ENCODE measurements around the gene DYRK1A.
"Not testable (repeated sequence)": the region's sequence is repeated elsewhere in the genome, so short reads cannot be mapped to it uniquely, and the experiment has no call there.

Gene DYRK1A

GRCh38 chr21:37536616-37537278 lies 170.2 kb downstream of the DYRK1A start:
- no peaks in the 10 kb centered on the region for H3K27me3 ChIP-seq (ENCODE audit: insufficient read depth, low read length)
- H3K36me3 ChIP-seq (ENCODE audit: insufficient read depth, low read depth, low read length): no peaks in the 10 kb centered on the region
- H3K9me3 ChIP-seq (ENCODE audit: insufficient read depth, low read depth, low read length): no peaks in the 10 kb centered on the region; the same call in 1 of the 2 replicates
- no peak overlapping the region for H3K4me3 ChIP-seq (ENCODE audit: low read length)
- peaks cover 4% of the 10 kb centered on the region; the same call in 1 of the 2 replicates for H3K4me1 ChIP-seq (ENCODE audit: insufficient read depth, low read length)
- H3K9ac ChIP-seq (ENCODE audit: low read depth, low read length): no peak overlapping the region; the same call in 1 of the 2 replicates
- peak overlapping the region; percentile 22 for H3K27ac ChIP-seq (ENCODE audit: low read length)

DNA sequence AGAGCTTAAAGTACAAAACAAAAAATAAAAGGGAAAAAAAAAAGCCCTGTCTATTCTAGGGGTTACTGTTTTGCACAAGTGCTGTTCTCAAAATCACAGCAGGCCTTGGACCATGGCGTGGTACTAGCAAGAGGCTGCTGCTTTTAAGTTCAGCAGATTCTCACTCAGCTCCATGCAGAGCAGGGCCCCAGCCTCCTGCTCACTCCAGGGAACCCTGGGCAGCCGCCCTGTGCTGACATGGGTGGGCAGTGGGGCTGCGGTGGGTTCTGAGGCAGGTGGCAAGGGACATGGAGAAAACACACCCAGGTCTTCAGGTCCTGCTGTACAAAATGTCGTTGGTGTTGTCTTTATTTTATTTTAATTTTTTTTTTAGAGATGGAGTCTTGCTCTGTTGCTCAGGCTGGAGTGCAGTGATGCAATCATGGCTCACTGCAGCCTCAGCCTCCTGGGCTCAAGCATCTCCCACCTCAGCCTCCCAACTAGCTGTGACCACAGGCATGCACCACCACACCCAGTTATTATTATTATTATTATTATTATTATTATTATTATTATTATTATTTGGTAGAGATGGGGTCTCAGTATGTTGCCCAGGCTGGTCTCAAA lies 170.9 kb downstream of the DYRK1A start:
- Histone ChIP-seq H3K4me3 (ENCODE audit: low read length) (no peak overlapping the region), H3K9me3 (ENCODE audit: insufficient read depth, low read depth, low read length) (no peaks in the 10 kb centered on the region; the same call in 1 of the 2 replicates), H3K36me3 (ENCODE audit: insufficient read depth, low read depth, low read length) (no peaks in the 10 kb centered on the region), H3K27me3 (ENCODE audit: insufficient read depth, low read length) (no peaks in the 10 kb centered on the region), H3K4me1 (ENCODE audit: insufficient read depth, low read length) (peaks cover 4% of the 10 kb centered on the region; the same call in 1 of the 2 replicates), H3K9ac (ENCODE audit: low read depth, low read length) (no peak overlapping the region; the same call in 1 of the 2 replicates), H3K27ac (ENCODE audit: low read length) (peak overlapping the region; percentile 22)

- Histone ChIP-seq H3K27ac (ENCODE audit: low read length) (no peak overlapping the region), H3K4me1 (ENCODE audit: insufficient read depth, low read length) (peaks cover 4% of the 10 kb centered on the region; the same call in 1 of the 2 replicates), H3K9me3 (ENCODE audit: insufficient read depth, low read depth, low read length) (no peaks in the 10 kb centered on the region; the same call in 1 of the 2 replicates), H3K27me3 (ENCODE audit: insufficient read depth, low read length) (no peaks in the 10 kb centered on the region), H3K4me3 (ENCODE audit: low read length) (no peak overlapping the region), H3K9ac (ENCODE audit: low read depth, low read length) (no peak overlapping the region), H3K36me3 (ENCODE audit: insufficient read depth, low read depth, low read length) (no peaks in the 10 kb centered on the region)
These were observed 172.5 kb downstream of the DYRK1A start for GRCh38 chr21:37538971-37539590.

DNA sequence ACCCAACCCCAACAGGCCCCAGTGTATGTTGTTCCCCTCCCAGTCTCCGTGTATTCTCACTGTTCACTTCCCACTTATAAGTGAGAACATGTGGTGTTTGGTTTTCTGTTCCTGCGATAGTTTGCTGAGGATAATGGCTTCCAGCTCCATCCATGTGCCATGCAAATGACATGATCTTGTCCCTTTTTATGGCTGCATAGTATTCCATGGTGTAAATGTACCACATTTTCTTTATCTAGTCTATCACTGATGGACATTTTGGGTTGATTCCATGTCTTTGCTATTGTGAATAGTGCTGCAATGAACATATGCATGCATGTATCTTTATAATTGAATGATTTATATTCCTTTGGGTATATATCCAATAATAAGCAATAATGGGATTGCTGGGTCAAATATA lies 174.6 kb downstream of the DYRK1A start:
- not testable (repeated sequence) for H3K4me3 ChIP-seq (ENCODE audit: low read length); H3K27me3 ChIP-seq (ENCODE audit: insufficient read depth, low read length); H3K36me3 ChIP-seq (ENCODE audit: insufficient read depth, low read depth, low read length); H3K9ac ChIP-seq (ENCODE audit: low read depth, low read length); H3K27ac ChIP-seq (ENCODE audit: low read length); H3K9me3 ChIP-seq (ENCODE audit: insufficient read depth, low read depth, low read length); H3K4me1 ChIP-seq (ENCODE audit: insufficient read depth, low read length)

DNA sequence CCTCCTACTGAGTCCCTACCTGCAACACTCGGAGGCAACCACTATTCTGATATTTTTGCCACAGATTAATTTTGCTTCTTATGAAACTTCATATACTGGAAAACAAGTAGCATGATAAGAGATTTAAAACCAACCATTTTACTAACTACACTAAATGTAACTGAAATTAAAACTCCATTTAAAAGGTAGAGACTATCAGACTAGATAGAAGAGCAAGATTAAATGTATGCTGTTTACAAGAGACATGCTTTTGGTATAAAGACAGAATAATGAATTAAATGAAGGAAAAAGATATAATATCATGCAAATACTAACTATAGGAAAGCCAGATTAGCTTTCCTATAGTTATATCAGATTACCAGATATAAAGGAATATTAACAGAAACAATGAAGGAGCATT lies 175.9 kb downstream of the DYRK1A start:
- H3K27ac ChIP-seq (ENCODE audit: low read length): no peak overlapping the region
- H3K4me1 ChIP-seq (ENCODE audit: insufficient read depth, low read length): no peaks in the 10 kb centered on the region

DNA sequence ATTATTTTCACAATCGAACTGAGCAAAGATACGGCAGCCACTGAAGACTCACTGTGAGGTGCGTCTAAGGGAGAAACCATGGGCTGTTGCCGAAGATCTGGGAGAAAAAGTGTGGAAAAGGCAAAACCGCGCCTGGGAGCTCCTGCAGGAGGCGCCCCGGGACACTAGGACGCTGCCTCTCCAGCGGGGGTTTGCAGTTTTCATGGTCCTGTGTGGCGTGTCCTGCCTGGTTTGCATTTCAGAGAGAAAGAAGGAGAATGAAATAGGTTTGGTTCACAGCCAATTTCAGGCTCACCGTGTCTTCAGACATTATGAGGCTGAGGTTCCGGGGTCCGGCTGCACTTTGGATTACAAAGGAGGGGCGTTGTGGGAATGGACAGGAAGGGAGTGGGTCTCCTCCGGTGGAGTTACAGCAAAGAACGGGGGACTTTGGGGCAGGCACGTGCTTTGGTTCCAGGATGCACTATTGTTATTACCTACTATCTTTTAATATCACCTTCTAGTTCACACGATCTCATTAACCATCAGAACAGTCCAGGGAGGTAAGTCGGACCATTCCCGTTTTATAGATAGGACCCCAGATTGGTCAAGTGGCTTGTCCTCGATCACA lies 179.8 kb downstream of the DYRK1A start:
- Histone ChIP-seq H3K27me3 (ENCODE audit: insufficient read depth, low read length) (no peaks in the 10 kb centered on the region), H3K27ac (ENCODE audit: low read length) (no peak overlapping the region), H3K4me3 (ENCODE audit: low read length) (no peak overlapping the region), H3K4me1 (ENCODE audit: insufficient read depth, low read length) (no peaks in the 10 kb centered on the region), H3K36me3 (ENCODE audit: insufficient read depth, low read depth, low read length) (no peaks in the 10 kb centered on the region), H3K9ac (ENCODE audit: low read depth, low read length) (no peak overlapping the region), H3K9me3 (ENCODE audit: insufficient read depth, low read depth, low read length) (no peaks in the 10 kb centered on the region)

More for the DNA sequence above, 175.9 kb downstream of the DYRK1A start:
- Histone ChIP-seq H3K36me3 (ENCODE audit: insufficient read depth, low read depth, low read length) (no peaks in the 10 kb centered on the region), H3K9ac (ENCODE audit: low read depth, low read length) (no peak overlapping the region), H3K4me3 (ENCODE audit: low read length) (no peak overlapping the region), H3K27me3 (ENCODE audit: insufficient read depth, low read length) (no peaks in the 10 kb centered on the region), H3K9me3 (ENCODE audit: insufficient read depth, low read depth, low read length) (no peaks in the 10 kb centered on the region)

- Histone ChIP-seq H3K4me3 (ENCODE audit: low read length) (no peak overlapping the region), H3K27me3 (ENCODE audit: insufficient read depth, low read length) (no peaks in the 10 kb centered on the region), H3K36me3 (ENCODE audit: insufficient read depth, low read depth, low read length) (no peaks in the 10 kb centered on the region), H3K27ac (ENCODE audit: low read length) (no peak overlapping the region), H3K9me3 (ENCODE audit: insufficient read depth, low read depth, low read length) (no peaks in the 10 kb centered on the region), H3K4me1 (ENCODE audit: insufficient read depth, low read length) (no peaks in the 10 kb centered on the region), H3K9ac (ENCODE audit: low read depth, low read length) (no peak overlapping the region)
These were observed 180.5 kb downstream of the DYRK1A start for GRCh38 chr21:37546949-37547614.

DNA sequence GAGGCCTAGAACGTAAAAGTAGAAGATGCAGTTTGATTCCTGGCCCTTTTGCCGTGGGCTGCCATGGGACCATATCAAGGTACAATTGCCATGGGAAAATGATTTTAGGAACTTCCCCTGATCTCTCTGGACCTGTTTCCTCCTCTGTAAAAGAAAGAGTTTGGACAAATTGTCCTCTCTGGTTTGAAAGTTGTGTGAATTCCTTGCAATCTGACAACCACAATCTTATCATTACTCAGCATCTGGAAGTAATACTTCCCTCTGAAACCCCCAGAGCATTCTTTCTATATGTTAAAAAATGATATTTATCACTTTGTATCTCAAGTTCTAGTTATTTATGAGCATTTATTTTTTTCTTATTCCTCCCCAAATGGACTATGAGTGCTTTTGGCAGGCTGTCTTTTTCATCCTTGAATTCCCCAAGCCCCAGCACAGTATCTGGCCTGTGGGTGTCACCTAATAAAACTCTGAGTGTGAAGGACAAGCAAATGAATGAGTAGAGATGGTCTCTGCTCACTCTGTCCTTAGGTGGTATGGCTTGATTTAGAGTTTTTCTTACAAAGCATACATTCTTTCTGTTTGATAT lies 181.1 kb downstream of the DYRK1A start:
- Histone ChIP-seq H3K36me3 (ENCODE audit: insufficient read depth, low read depth, low read length) (no peaks in the 10 kb centered on the region), H3K9ac (ENCODE audit: low read depth, low read length) (no peak overlapping the region), H3K4me3 (ENCODE audit: low read length) (no peak overlapping the region), H3K27ac (ENCODE audit: low read length) (no peak overlapping the region), H3K27me3 (ENCODE audit: insufficient read depth, low read length) (no peaks in the 10 kb centered on the region), H3K9me3 (ENCODE audit: insufficient read depth, low read depth, low read length) (no peaks in the 10 kb centered on the region), H3K4me1 (ENCODE audit: insufficient read depth, low read length) (no peaks in the 10 kb centered on the region)

DNA sequence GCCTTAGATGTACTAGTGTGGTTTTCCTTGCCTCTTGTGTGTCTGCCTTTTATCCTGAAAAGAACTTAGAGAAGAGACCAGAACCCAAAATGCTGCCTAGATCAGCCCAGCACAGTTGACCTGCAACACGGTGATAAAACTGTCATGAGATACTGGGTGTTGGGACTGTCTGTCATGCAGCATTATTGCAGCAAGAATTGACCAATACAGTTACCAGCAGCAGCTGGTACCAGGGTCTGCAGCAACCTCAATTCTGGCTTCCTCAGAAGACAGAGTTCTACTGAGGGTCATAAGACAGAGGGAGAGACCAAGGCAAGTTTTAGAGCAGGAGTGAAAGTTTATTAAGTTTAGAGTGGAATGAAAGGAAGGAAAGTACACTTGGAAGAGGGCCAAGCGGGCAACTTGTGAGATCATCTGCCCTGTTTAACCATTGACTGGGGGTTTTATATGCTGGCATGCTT lies 182.0 kb downstream of the DYRK1A start:
- Histone ChIP-seq H3K27me3 (ENCODE audit: insufficient read depth, low read length) (no peaks in the 10 kb centered on the region), H3K4me3 (ENCODE audit: low read length) (no peak overlapping the region), H3K36me3 (ENCODE audit: insufficient read depth, low read depth, low read length) (no peaks in the 10 kb centered on the region), H3K4me1 (ENCODE audit: insufficient read depth, low read length) (no peaks in the 10 kb centered on the region), H3K27ac (ENCODE audit: low read length) (no peak overlapping the region), H3K9me3 (ENCODE audit: insufficient read depth, low read depth, low read length) (no peaks in the 10 kb centered on the region), H3K9ac (ENCODE audit: low read depth, low read length) (no peak overlapping the region)

DNA sequence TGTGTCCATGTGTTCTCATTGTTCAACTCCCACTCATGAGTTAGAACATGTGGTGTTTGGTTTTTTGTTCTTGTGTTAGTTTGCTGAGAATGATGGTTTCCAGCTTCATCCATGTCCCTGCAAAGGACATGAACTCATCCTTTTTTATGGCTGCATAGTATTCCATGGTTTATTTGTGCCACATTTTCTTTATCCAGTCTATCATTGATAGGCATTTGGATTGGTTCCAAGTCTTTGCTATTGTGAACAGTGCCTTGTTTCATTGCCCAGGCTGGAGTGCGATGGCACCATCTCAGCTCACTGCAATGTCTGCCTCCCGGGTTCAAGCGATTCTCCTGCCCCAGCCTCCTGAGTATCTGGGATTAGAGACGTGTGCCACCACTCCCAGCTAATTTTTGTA lies 183.2 kb downstream of the DYRK1A start:
- not testable (repeated sequence) for H3K9me3 ChIP-seq (ENCODE audit: insufficient read depth, low read depth, low read length); H3K27me3 ChIP-seq (ENCODE audit: insufficient read depth, low read length); H3K4me3 ChIP-seq (ENCODE audit: low read length); H3K36me3 ChIP-seq (ENCODE audit: insufficient read depth, low read depth, low read length); H3K27ac ChIP-seq (ENCODE audit: low read length); H3K9ac ChIP-seq (ENCODE audit: low read depth, low read length); H3K4me1 ChIP-seq (ENCODE audit: insufficient read depth, low read length)

DNA sequence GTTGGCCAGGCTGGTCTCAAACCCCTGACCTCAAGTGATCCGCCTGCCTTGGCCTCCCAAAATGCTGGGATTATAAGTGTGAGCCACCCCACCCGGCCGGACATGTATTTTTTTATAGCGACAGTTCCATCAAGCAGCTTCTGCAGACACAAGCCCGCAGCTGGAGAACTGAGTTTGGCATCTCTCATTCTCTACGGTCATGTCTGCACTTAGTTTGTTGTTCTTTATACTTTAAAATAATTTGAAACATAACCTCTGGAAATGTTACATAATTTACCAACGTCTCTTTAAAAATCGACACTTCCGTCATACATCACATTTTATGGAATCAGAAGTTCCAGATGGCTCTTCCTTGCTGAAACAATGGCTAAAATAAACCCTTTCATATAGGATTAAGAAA lies 183.6 kb downstream of the DYRK1A start:
- Histone ChIP-seq H3K27me3 (ENCODE audit: insufficient read depth, low read length) (no peaks in the 10 kb centered on the region), H3K27ac (ENCODE audit: low read length) (no peak overlapping the region)

More for the DNA sequence above, 183.6 kb downstream of the DYRK1A start:
- no peaks in the 10 kb centered on the region for H3K36me3 ChIP-seq (ENCODE audit: insufficient read depth, low read depth, low read length)
- no peak overlapping the region for H3K4me3 ChIP-seq (ENCODE audit: low read length)
- no peaks in the 10 kb centered on the region for H3K9me3 ChIP-seq (ENCODE audit: insufficient read depth, low read depth, low read length)
- no peaks in the 10 kb centered on the region for H3K4me1 ChIP-seq (ENCODE audit: insufficient read depth, low read length)
- H3K9ac ChIP-seq (ENCODE audit: low read depth, low read length): no peak overlapping the region
